Measurements from ENCODE around the gene CD247.

- TF ChIP-seq, protein P1, sequence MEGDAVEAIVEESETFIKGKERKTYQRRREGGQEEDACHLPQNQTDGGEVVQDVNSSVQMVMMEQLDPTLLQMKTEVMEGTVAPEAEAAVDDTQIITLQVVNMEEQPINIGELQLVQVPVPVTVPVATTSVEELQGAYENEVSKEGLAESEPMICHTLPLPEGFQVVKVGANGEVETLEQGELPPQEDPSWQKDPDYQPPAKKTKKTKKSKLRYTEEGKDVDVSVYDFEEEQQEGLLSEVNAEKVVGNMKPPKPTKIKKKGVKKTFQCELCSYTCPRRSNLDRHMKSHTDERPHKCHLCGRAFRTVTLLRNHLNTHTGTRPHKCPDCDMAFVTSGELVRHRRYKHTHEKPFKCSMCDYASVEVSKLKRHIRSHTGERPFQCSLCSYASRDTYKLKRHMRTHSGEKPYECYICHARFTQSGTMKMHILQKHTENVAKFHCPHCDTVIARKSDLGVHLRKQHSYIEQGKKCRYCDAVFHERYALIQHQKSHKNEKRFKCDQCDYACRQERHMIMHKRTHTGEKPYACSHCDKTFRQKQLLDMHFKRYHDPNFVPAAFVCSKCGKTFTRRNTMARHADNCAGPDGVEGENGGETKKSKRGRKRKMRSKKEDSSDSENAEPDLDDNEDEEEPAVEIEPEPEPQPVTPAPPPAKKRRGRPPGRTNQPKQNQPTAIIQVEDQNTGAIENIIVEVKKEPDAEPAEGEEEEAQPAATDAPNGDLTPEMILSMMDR (IDR thresholded peaks at IDR 0.05 in 2 of 3, conservative IDR thresholded peaks at IDR 0.05 in 1 of 3; ENCODE audit: control insufficient read depth in 2 of 3, extremely low read depth in 1 of 3, insufficient read depth in 1 of 3, low read depth in 3 of 3, low read length in 3 of 3): no peak
- TF ChIP-seq, protein P2, sequence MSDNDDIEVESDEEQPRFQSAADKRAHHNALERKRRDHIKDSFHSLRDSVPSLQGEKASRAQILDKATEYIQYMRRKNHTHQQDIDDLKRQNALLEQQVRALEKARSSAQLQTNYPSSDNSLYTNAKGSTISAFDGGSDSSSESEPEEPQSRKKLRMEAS (IDR thresholded peaks at IDR 0.05; ENCODE audit: low read depth, low read length): no peak
- TF ChIP-seq HCFC1 (IDR thresholded peaks at IDR 0.05; ENCODE audit: low read length) (no peak), MYC (IDR thresholded peaks at IDR 0.05; ENCODE audit: insufficient read depth, insufficient read length, insufficient replicate concordance, low read length, severe bottlenecking) (no peak), ZNF274 (IDR thresholded peaks at IDR 0.05; ENCODE audit: insufficient read depth, insufficient read length) (no peak), PRDM15 (CRISPR knock-in tag; IDR thresholded peaks at IDR 0.05) (no peak), POLR2AphosphoS5 (IDR thresholded peaks at IDR 0.05; ENCODE audit: low read length) (no peak), NRF1 (conservative IDR thresholded peaks at IDR 0.05; ENCODE audit: low read depth, low read length) (no peak), EP300 (IDR thresholded peaks at IDR 0.05; ENCODE audit: borderline replicate concordance in 1 of 2, control insufficient read depth in 1 of 2, low read depth in 2 of 2, low read length in 2 of 2) (no peak)
These were observed 24.0 kb upstream of the CD247 start for GRCh38 chr1:167542109-167543032.
